Astrocyte of the cerebellum (primary cell): Measurements from ENCODE around the gene MSX2.

ENCODE experiments used
- DNase-seq: peaks from one replicate; pipeline ENCODE4 v3.0.0-alpha.2; 2011; ENCODE audit warnings: low read depth
- H3K4me3 ChIP-seq: 2 replicates; pipeline ENCODE4 v1.5.1; 2011; ENCODE audit warnings: mild to moderate bottlenecking, low read depth, low read length, moderate library complexity
- in situ Hi-C: cut with HindIII; loops from 2 replicates; pipeline ENCODE4 v1.10.0; 2017; ENCODE audit warnings: low sequenced_read_pairs
- TF ChIP-seq, protein P1 (sequence below): IDR thresholded peaks from 2 replicates; pipeline ENCODE4 v1.5.1; 2012; ENCODE audit warnings: low read length, low read depth, moderate library complexity, mild to moderate bottlenecking; ENCODE audit errors: missing control alignments

MSX2 gene

DNA sequence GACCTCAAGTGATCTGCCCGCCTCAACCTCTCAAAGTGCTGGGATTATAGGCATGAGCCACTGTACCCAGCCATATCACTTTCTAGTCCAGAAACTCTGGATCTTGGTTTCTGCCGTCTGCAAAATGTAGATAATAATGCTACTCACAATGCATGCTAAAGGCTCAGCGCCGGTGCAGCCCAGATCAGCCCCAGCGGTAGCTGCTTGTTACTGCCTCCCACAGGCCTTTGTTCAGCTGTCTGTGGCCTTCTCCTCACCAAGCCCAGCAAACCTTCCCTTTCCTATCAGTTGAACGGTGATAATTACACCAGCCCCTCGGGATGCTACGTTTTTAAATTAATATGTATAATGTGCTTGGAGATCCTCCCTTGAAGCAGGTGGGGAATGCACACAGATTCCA lies 26.2 kb upstream of the MSX2 start:
- in situ Hi-C loops: no loop called here
- H3K4me3 ChIP-seq: no peak overlapping the region
- DNase-seq: no peak
- TF ChIP-seq, protein P1, sequence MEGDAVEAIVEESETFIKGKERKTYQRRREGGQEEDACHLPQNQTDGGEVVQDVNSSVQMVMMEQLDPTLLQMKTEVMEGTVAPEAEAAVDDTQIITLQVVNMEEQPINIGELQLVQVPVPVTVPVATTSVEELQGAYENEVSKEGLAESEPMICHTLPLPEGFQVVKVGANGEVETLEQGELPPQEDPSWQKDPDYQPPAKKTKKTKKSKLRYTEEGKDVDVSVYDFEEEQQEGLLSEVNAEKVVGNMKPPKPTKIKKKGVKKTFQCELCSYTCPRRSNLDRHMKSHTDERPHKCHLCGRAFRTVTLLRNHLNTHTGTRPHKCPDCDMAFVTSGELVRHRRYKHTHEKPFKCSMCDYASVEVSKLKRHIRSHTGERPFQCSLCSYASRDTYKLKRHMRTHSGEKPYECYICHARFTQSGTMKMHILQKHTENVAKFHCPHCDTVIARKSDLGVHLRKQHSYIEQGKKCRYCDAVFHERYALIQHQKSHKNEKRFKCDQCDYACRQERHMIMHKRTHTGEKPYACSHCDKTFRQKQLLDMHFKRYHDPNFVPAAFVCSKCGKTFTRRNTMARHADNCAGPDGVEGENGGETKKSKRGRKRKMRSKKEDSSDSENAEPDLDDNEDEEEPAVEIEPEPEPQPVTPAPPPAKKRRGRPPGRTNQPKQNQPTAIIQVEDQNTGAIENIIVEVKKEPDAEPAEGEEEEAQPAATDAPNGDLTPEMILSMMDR: no peak

- no peak overlapping the region for H3K4me3 ChIP-seq
- TF ChIP-seq, protein P1: no peak
- no peak for DNase-seq
- in situ Hi-C loops: no loop called here
These were observed 25.3 kb upstream of the MSX2 start for GRCh38 chr5:174699131-174699530.

- in situ Hi-C loops: no loop called here
- DNase-seq: peak; percentile 31
- TF ChIP-seq, protein P1: no peak
- H3K4me3 ChIP-seq: no peak overlapping the region
These were observed 17.3 kb upstream of the MSX2 start for GRCh38 chr5:174706997-174707572.

DNA sequence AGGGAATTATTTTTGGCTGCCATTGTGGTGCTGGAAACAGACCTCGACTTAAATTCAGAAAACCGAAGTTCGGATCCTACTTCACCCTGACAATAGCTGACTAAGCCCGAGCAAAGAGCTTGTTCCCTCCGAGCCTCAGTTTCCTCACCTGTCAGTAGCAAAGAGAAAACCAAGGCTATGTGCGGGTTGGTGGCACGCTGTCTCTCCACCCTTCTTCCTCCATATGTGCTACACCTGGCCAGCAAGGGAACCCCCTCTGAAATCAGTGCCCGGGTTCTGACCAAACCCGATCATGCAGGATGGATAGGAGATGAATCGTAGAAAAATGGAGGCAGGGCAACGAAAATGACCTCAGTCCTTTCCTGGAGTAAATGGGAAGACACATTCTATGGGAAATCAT lies 16.7 kb upstream of the MSX2 start:
- DNase-seq: no peak
- in situ Hi-C loops: no loop called here
- no peak overlapping the region for H3K4me3 ChIP-seq
- TF ChIP-seq, protein P1: no peak

- DNase-seq: no peak
- no peak overlapping the region for H3K4me3 ChIP-seq
- in situ Hi-C loops: no loop called here
- TF ChIP-seq, protein P1: no peak
These were observed 15.7 kb upstream of the MSX2 start for GRCh38 chr5:174708476-174709207.

GRCh38 chr5:174714751-174715150 lies 9.6 kb upstream of the MSX2 start:
- in situ Hi-C loops: no loop called here
- no peak overlapping the region for H3K4me3 ChIP-seq
- DNase-seq: no peak
- TF ChIP-seq, protein P1: no peak
